H9 (cell line): ENCODE measurements around the gene CREB3L2. TPM values are rescaled to one million over a fixed set of nuclear protein-coding genes. Genes with fewer than 3 reads are reported as not detected.

Experiments
- DNase-seq: peaks from one replicate; pipeline ENCODE4 v3.0.0-alpha.2; 2017
- H2AFZ ChIP-seq: one replicate; pipeline ENCODE4 v1.6.1; 2013; ENCODE audit warnings: mild to moderate bottlenecking, low read length, control low read depth, moderate library complexity
- H2AK5ac ChIP-seq: 2 replicates; pipeline ENCODE4 v1.6.1; 2013; ENCODE audit warnings: low read length, control low read depth, mixed read lengths; ENCODE audit not compliant: insufficient read length
- H2BK120ac ChIP-seq: one replicate; pipeline ENCODE4 v1.6.1; 2013; ENCODE audit warnings: low read depth, mild to moderate bottlenecking, low read length, control low read depth, inconsistent platforms; ENCODE audit not compliant: poor library complexity, severe bottlenecking
- H2BK12ac ChIP-seq: 2 replicates; pipeline ENCODE4 v1.6.1; 2013; ENCODE audit warnings: low read length, control low read depth, mixed read lengths, low read depth; ENCODE audit not compliant: insufficient read length
- H2BK15ac ChIP-seq: 2 replicates; pipeline ENCODE4 v1.6.1; 2013; ENCODE audit warnings: low read depth, low read length, control low read depth
- H2BK20ac ChIP-seq: one replicate; pipeline ENCODE4 v1.6.1; 2013; ENCODE audit warnings: low read depth, mild to moderate bottlenecking, low read length, control low read depth, inconsistent platforms; ENCODE audit not compliant: poor library complexity, severe bottlenecking
- H2BK5ac ChIP-seq: 2 replicates; pipeline ENCODE4 v1.6.1; 2013; ENCODE audit warnings: low read length, control low read depth, mixed read lengths; ENCODE audit not compliant: insufficient read length
- H3K14ac ChIP-seq: 2 replicates; pipeline ENCODE4 v1.6.1; 2013; ENCODE audit warnings: low read length, control low read depth; ENCODE audit not compliant: insufficient read depth
- H3K18ac ChIP-seq: 2 replicates; pipeline ENCODE4 v1.6.1; 2013; ENCODE audit warnings: low read depth, mild to moderate bottlenecking, mixed read lengths, low read length, control low read depth; ENCODE audit not compliant: insufficient read length
- H3K23ac ChIP-seq: 2 replicates; pipeline ENCODE4 v1.6.1; 2013; ENCODE audit warnings: low read length, control low read depth, mixed read lengths, low read depth; ENCODE audit not compliant: insufficient read length
- H3K23me2 ChIP-seq: 2 replicates; pipeline ENCODE4 v1.6.1; 2013; ENCODE audit warnings: low read depth, mild to moderate bottlenecking, mixed read lengths, low read length, control low read depth; ENCODE audit not compliant: insufficient read length, poor library complexity, severe bottlenecking
- H3K27ac ChIP-seq: 2 replicates; pipeline ENCODE4 v1.5.1; 2013; ENCODE audit warnings: low read length, control low read depth, mixed read lengths, low read depth; ENCODE audit not compliant: insufficient read length
- H3K27me3 ChIP-seq: 2 replicates; pipeline ENCODE4 v1.6.1; 2013; ENCODE audit warnings: low read length, control low read depth, inconsistent platforms; ENCODE audit not compliant: insufficient read depth
- H3K4ac ChIP-seq: 2 replicates; pipeline ENCODE4 v1.6.1; 2013; ENCODE audit warnings: low read depth, mild to moderate bottlenecking, control low read depth, inconsistent platforms, low read length, moderate library complexity
- H3K4me1 ChIP-seq: 2 replicates; pipeline ENCODE4 v1.6.1; 2013; ENCODE audit warnings: low read length, control low read depth, inconsistent platforms; ENCODE audit not compliant: insufficient read depth
- H3K4me2 ChIP-seq: 2 replicates; pipeline ENCODE4 v1.6.1; 2013; ENCODE audit warnings: low read length, control low read depth, mixed read lengths; ENCODE audit not compliant: insufficient read length, insufficient read depth
- H3K56ac ChIP-seq: 2 replicates; pipeline ENCODE4 v1.6.1; 2013; ENCODE audit warnings: low read depth, mild to moderate bottlenecking, mixed read lengths, low read length, control low read depth; ENCODE audit not compliant: insufficient read length
- H3K79me1 ChIP-seq: 2 replicates; pipeline ENCODE4 v1.6.1; 2013; ENCODE audit warnings: low read depth, mild to moderate bottlenecking, moderate library complexity, low read length, control low read depth, inconsistent platforms; ENCODE audit not compliant: insufficient read depth, poor library complexity, severe bottlenecking
- H3K79me2 ChIP-seq: 2 replicates; pipeline ENCODE4 v1.6.1; 2013; ENCODE audit warnings: low read length, control low read depth, inconsistent platforms; ENCODE audit not compliant: insufficient read depth
- H3K9ac ChIP-seq: 2 replicates; pipeline ENCODE4 v1.6.1; 2013; ENCODE audit warnings: low read length, control low read depth, mixed read lengths; ENCODE audit not compliant: insufficient read length; ENCODE audit errors: extremely low read depth
- H3K9me3 ChIP-seq: one replicate; pipeline ENCODE4 v1.6.1; 2013; ENCODE audit warnings: low read depth, low read length, inconsistent platforms; ENCODE audit not compliant: control insufficient read depth
- H3T11ph ChIP-seq: one replicate; pipeline ENCODE4 v1.6.1; 2013; ENCODE audit warnings: mild to moderate bottlenecking, low read length, control low read depth, inconsistent platforms
- H4K20me1 ChIP-seq: one replicate; pipeline ENCODE4 v1.6.1; 2013; ENCODE audit not compliant: control insufficient read depth, insufficient read length, insufficient read depth
- H4K5ac ChIP-seq: 2 replicates; pipeline ENCODE4 v1.6.1; 2013; ENCODE audit warnings: low read depth, mild to moderate bottlenecking, mixed read lengths, low read length, control low read depth; ENCODE audit not compliant: insufficient read length
- H4K8ac ChIP-seq: replicated peaks from 2 replicates; pipeline ENCODE4 v1.6.1; 2013; ENCODE audit warnings: low read length, control low read depth, mixed read lengths, low read depth; ENCODE audit not compliant: insufficient read length
- H4K91ac ChIP-seq: 2 replicates; pipeline ENCODE4 v1.6.1; 2013; ENCODE audit warnings: low read depth, mild to moderate bottlenecking, moderate library complexity, mixed read lengths, low read length, control low read depth; ENCODE audit not compliant: insufficient read length
- H3K27ac Mint-ChIP-seq, 3 experiments: 2 replicates in 2 of 3; 3 replicates in 1 of 3; pipeline ENCODE4 v1.8.0; 2020 to 2021; ENCODE audit warnings: mixed read lengths in 3 of 3, mild to moderate bottlenecking in 1 of 3, moderate library complexity in 1 of 3
- H3K27me3 Mint-ChIP-seq: 2 replicates; pipeline ENCODE4 v1.8.0; 2021; ENCODE audit warnings: low read depth, mild to moderate bottlenecking, moderate library complexity, mixed read lengths
- H3K36me3 Mint-ChIP-seq, 3 experiments: 2 replicates in 2 of 3; 3 replicates in 1 of 3; pipeline ENCODE4 v1.8.0; 2020 to 2021; ENCODE audit warnings: low read depth in 3 of 3, mixed read lengths in 3 of 3; ENCODE audit not compliant: insufficient read depth in 1 of 3
- H3K4me1 Mint-ChIP-seq, 2 experiments: 2 replicates each; pipeline ENCODE4 v1.8.0; 2020; ENCODE audit warnings: mixed read lengths in 2 of 2
- H3K4me3 Mint-ChIP-seq, 2 experiments: 2 replicates in 1 of 2; 3 replicates in 1 of 2; pipeline ENCODE4 v1.8.0; 2020 to 2021; ENCODE audit warnings: mild to moderate bottlenecking in 2 of 2, mixed read lengths in 2 of 2, moderate library complexity in 1 of 2
- H3K9me3 Mint-ChIP-seq, 2 experiments: 2 replicates in 1 of 2; 3 replicates in 1 of 2; pipeline ENCODE4 v1.8.0; 2020; ENCODE audit warnings: mild to moderate bottlenecking in 2 of 2, mixed read lengths in 2 of 2, moderate library complexity in 1 of 2
- CTCF ChIP-seq: fragments of 200-600 bp; sonication (generic); conservative IDR thresholded peaks from 3 replicates; pipeline ENCODE4 v1.8.0; 2021; ENCODE audit warnings: antibody characterized with exemption, mild to moderate bottlenecking
- WGBS: extraction: QIAGEN DNeasy Blood & Tissue Kit; methylation state at CpG from one replicate; pipeline ENCODE4 v1.1.7; 2013; ENCODE audit warnings: missing lambda C conversion rate, low lambda C conversion rate, mixed read lengths; ENCODE audit not compliant: insufficient read length; ENCODE audit errors: extremely low coverage; 5-methylcytosine and 5-hydroxymethylcytosine counted together
- total RNA-seq: library from RNA; stranded (reverse); gene quantifications from 2 replicates; pipeline ENCODE4 v1.2.1, GENCODE V29; 2021

CREB3L2 gene
- total RNA-seq, 1 experiment from 2014 or later, result 60.7 TPM

GRCh38 chr7:137940218-137940617, 61.7 kb downstream of the CREB3L2 start:
- Histone ChIP-seq H3K4ac (no peak overlapping the region), H2BK12ac (no peak overlapping the region), H4K20me1 (peaks cover 2% of the 10 kb centered on the region), H3K9ac (no peak overlapping the region), H3K79me1 (peaks cover 4% of the 10 kb centered on the region), H2BK15ac (no peak overlapping the region), H4K8ac (no peak overlapping the region), H2BK5ac (no peak overlapping the region), H3K23me2 (no peaks in the 10 kb centered on the region), H2AK5ac (no peak overlapping the region), H3K56ac (no peak overlapping the region), H3K23ac (no peak overlapping the region), H4K91ac (no peak overlapping the region), H2BK120ac (no peak overlapping the region), H3K14ac (no peak overlapping the region), H2AFZ (no peak overlapping the region), H3K4me2 (no peak overlapping the region), H3K79me2 (peaks cover 2% of the 10 kb centered on the region; the same call in 1 of the 2 replicates), H3K27me3 (no peaks in the 10 kb centered on the region), H3T11ph (no peak overlapping the region), H3K27ac (no peak overlapping the region), H3K18ac (no peak overlapping the region), H4K5ac (no peak overlapping the region), H3K9me3 (no peaks in the 10 kb centered on the region), H2BK20ac (no peak overlapping the region), H3K4me1 (peaks cover 9% of the 10 kb centered on the region; the same call in 1 of the 2 replicates)
- Mint-ChIP-seq H3K27ac (no peak overlapping the region), H3K36me3 (peaks cover 0 to 8% (median 5%) of the 10 kb centered on the region in 3 experiments; a peak in 3 of 7 replicates), H3K4me3 (no peak overlapping the region), H3K27me3 (no peaks in the 10 kb centered on the region), H3K9me3 (no peaks in the 10 kb centered on the region), H3K4me1 (peaks cover 51 to 55% of the 10 kb centered on the region in 2 experiments)
- DNase-seq, result no peak
- no CpG with 5 or more reads among the region's 1 CpG for WGBS
- no peak for TF ChIP-seq CTCF
